ENCODE data around the gene PRSS21.

PRSS21 gene

DNA sequence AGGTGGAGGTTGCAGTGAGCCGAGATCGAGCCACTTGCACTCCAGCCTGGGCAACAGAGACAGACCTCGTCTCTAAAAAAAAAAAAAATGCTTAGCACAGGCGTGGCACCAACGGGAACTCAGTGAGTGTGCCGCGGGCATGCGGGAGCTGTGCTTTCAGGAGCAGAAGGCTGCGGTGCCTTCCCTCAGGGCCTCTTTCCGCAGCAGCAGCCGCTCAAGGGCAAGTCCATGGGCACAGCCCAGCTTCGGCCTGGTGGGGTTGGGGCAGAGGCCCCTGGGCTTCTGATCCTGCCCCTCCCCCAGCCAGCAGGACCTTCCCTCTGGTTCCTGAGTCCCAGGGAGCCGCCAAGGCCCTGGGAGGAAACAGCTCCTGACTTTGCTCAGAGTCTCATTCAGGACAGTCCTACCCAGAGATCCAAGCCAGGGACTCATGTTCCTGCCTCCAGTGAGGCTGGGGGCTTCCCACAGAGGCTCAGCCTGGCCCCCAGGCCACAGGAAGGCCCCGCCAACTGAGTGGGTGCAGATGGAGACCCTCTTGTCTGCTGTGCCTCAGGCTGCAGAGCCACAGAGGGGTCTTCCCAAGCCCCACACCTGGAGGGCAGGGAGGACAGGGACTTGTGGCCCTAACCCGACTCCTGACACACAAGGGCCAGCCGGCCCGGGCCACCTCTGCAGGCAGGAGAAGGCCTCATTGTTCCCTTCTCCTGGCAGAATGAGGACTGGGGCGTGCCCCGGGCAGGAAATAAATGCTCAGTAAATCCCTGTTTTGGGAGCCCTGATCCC is 9.7 kb downstream of the PRSS21 start:
- no peak for DNase-seq

DNA sequence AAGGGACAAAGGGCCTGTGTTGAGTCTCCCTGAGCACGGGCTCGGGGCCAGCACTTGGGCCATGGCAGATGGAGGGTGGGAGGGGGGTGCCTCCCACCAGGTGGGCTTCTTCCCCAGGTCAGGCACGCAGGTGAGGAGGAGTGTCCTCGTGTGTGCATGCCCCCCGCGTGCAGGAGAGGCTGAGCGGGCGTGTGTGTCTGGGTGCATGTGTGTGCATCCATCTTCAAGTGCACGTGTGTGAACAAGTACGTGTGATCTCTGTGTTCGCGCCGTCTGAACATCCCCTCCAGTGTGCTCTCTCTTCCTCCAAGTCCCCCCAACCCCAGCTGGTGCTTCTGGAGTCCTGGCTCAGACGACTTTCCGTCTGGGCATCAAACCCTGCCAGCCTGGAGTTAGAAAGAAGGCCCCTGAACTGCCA is 10.3 kb downstream of the PRSS21 start:
- no peak for DNase-seq

GRCh38 chr16:2827831-2828520 is 10.9 kb downstream of the PRSS21 start:
- no peak for DNase-seq

DNA sequence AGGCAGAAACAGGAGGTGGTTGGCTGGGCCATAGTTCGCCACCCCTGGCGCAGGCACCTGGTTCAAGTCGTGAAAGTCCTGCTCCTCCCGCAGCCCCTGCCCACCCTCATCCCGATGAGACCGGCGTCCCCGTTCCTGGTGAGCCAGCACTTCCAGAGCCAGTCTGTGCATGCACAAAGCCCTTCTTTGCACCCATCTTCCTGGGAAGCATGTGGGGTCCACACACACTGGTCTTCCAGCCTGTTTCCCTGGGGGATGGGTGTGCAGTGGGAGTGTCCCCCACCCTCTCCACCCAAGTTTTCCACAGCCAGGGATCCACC is 11.4 kb downstream of the PRSS21 start:
- no peak for DNase-seq

DNA sequence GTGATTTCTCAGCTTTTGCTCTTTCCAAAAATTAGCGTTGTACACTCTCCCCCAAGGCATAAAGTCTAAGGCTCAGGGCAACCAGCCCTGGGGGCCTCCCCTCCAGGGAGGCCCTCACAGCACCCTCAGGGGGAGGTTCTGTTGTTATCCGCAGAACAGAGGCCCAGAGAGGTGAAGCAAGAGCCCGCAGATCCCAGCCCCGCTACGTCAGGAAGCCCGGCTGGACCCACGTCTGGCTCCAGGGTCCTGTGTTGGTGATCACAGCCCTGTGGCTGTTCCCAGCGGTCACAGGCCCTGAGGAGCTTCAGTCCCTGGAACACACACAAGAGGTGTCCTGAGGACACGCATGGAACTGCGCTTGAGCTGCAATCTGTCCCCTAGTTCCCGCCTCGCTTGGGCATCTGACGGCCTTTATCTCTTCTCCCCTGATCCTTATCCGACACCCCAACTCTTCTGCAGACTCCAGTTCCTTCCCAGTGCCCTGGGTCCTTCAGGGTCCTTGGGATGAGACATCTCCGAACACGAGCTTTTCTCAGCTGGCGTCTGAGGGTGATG is 11.9 kb downstream of the PRSS21 start:
- no peak for DNase-seq

DNA sequence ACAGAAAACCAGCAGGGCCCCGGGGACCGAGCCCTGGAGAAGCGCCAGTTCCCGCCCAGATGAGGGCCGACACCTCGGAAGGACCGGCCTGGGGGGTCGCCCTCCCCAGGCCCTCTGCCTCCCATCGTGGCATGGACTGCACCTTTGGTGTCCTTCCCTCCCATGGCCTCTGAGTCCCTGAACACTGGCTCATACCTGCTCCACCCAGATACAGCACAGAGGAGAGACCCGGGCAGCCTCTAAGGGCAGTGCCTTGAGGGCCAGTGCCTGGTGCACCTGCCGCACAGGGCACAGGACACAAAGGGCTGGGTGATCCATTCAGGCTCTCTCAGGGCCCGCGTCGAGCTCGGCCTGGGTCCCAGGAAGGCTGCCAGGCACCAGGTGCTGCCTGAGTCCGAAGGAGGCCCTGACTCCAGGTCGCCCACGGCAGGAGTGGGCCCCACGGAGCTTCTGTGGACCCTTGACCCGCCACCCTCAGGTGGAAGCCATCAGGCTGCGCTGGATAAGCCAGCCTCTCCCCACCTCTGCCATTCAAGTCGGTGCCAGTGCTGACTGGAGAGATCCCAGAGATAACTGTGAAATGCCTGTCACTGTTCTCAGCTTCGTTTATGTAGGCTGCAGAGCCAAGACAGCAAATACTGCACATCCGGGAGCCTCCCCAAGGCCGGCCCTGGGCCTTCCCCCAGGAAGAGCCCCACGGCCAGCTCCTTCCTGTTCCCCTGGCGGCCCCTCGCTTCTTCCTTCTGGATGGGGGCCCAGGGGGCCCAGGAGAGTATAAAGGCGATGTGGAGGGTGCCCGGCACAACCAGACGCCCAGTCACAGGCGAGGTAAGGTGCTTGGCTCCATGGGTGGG is 12.7 kb downstream of the PRSS21 start, which contains the start of gene ZG16B:
Gene ZG16B, plus strand, starts transcription at position 803 of the 854 bp plus-strand sequence. CDS start 139 bp downstream, outside the sequence.
- DNase-seq, result no peak

DNA sequence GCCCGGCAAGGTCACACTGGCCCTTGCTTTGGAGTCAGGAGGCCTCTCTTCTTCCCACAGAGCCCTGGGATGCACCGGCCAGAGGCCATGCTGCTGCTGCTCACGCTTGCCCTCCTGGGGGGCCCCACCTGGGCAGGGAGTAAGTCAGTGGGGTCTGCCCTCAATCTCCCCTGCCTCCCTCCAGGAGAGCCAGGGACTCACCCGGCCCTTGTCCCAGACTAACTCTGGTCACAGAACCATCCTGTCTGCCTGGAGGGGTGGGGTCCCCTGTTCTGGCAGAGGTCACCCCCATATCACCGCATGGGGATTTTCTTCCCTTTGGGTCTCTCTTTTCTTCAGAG is 13.3 kb downstream of the PRSS21 start:
- no peak for DNase-seq

DNA sequence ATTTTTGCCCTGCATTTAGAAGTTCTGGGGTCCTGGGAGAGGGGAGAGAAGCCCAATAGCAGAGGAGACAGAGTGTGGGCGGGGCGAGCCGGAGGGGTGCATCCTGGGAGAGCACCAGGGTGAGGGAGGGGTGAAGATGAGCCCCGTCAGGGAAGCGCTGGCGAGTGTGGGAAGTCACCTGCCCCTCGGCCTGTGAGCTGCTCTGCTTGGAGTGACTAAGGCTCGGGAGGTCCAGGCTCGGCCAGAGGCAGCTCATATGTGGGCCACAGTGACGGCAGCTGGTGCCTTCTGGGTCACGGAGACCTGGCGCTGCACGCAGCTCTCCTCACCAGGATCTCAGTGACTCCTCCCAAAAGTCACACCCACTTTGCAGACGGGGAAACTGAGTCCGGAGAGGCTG is 14.2 kb downstream of the PRSS21 start:
- no peak for DNase-seq

GRCh38 chr16:2833776-2834175 is 16.7 kb downstream of the PRSS21 start:
- DNase-seq, result no peak

- DNase-seq, result no peak
Observed at GRCh38 chr16:2834968-2835367, 17.9 kb downstream of the PRSS21 start.

- DNase-seq, result no peak
Observed at GRCh38 chr16:2835638-2836493, 18.8 kb downstream of the PRSS21 start.

DNA sequence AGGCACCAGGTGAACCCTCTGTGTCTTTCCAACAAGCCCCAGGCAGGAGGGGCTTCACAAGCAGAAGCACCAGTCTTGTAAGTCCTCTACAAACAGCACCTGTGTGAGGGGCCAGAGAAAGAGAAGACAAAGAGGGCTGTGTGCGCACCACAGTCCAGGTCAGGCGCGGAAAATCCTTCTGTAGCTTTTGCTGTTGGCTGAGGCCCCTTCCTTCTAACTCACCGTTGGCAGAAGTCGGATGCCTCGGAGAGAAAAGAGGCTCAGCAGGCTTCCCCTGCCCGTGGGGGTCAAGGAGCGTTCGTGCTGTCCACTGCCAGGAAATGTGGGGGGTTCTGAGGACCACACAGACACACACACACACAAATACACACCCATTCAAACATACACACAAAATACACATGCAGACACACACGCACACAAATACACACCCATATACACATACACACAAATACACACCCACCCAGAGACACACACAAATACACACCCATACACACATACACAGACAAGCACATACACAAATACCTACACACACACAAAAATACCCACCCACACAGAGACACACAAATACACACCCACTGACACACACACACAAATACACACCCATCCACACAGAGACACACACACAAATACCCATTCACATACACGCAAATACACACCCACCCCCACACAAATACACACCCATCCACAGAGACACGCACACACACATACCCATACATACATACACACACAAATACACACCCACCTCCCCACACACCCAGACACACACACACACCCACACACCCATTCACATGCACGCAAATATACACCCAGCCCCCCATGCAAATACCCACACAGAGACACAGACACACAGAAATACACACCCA is 19.8 kb downstream of the PRSS21 start:
- no peak for DNase-seq

DNA sequence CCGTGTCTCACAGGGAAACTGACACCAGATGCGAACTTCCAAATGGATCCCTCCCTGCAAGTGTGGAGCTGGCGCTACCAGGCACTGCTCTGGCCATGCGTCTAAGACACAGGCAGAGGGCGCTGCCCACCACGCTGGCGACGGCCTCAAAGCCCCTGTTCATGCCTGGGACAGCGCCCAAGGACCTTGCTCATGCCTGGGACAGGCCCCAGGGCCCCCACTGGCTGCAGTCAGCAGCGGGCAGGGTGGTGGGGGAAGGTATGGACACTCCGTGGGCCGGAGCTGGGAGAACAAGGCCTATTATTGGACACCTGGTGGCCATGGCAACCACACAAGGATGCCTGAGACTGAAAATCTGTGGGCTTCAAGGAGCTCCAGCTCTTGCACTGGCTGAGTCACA is 21.9 kb downstream of the PRSS21 start:
- DNase-seq, result no peak

DNA sequence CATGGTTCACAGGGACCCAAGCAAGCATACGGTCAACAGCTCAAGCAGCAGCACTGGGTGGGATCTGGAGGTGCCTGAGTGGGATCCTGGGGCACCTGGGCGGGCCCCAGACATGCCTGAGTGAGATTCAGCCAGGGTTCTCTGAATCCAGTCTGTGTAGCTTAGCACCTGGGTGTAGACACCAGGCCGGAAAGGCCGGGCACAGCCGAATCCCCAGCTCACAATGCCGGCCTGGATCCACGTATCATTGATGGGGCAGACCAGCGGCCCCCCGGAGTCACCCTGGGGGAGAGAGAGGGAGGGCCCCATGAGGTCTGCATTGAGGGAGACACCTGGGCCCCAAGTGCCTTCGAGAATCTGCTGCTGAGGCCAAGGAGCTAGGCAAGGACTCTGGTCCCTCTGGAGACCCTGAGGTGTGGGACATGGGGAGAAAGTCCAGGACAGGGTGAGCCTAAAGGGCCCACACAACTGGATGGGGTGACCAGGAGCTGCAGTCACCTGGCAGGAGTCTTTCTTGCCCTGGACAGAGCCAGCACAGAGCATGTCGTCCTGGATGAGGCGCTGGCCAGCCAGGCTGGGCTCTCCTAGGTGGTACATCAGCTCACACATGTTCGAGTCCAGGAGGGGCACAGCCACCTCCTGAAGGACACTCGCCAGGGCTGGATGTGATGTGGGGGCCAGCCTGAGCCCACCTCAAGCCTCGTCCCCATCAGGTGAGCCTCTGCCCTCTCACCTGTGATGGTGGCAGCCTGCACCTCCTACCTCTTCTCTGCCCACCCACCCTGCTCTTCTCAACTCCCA is 22.8 kb downstream of the PRSS21 start:
- DNase-seq, result no peak

GRCh38 chr16:2840914-2841313 is 23.9 kb downstream of the PRSS21 start:
- no peak for DNase-seq

- no peak for DNase-seq
Observed at GRCh38 chr16:2841606-2842339, 24.7 kb downstream of the PRSS21 start.

DNA sequence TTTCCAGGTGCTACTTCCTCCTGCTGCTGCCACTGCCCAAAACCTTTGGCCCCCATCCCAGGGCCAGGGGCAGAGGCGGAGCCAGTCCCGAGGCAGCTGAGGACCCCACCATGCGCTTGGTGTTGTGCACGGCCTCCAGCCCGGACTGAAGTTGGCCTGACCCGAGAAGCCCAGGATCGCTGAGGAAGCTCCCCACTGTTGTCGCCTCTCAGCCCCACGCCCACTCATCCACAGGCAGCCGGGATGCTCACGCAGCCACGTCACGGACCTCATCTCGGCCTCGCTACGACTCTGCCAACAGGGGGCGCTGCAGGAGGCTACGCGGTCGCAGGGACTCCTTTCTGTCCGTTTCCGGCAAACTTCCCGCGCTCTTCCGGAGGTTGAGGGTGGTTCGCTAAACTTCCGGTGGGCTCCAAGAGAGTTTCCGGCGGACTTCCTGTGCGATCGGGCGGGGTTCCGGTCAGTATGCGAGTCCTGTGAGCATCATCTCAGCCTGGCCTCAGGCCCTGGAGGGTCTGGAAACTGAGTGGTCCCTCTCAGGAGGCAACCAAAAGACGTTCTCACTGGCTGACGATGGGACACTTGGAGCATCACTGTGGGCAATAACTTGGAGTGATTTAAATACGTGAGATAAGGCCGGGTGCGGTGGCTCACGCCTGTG is 25.4 kb downstream of the PRSS21 start:
- no peak for DNase-seq

GRCh38 chr16:2843526-2843925 is 26.5 kb downstream of the PRSS21 start:
- DNase-seq, result no peak

DNA sequence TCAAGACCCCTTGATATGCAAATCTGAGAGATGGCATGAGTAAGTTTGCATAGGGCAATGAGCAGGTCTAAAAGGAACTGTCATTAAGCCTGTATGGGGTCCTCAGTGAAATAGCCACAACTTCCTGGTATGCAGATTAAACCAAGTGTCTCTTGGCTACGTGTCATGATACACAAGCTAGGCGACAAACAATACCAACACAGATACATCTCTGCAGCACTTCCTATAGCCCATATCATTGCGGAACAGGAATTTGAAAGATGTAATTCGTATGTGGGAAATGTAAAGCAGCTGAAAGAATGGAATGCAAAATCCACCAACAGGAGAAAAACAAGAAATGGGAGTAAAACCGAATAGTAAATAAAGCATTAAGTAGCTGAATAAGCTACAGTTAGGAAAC is 28.1 kb downstream of the PRSS21 start:
- DNase-seq, result no peak

Data from NCI-H1436 treated with DMSO at 0.1 percent for 48 hours (cell line).